Measurements from ENCODE around the gene PIGN. TPM values are rescaled to one million over a fixed set of nuclear protein-coding genes. Genes with fewer than 3 reads are reported as not detected.
"Not testable (repeated sequence)": the region's sequence is repeated elsewhere in the genome, so short reads cannot be mapped to it uniquely, and the experiment has no call there.

Gene PIGN
- total RNA-seq, 1 donor from 2014 or later: 24.8 TPM

DNA sequence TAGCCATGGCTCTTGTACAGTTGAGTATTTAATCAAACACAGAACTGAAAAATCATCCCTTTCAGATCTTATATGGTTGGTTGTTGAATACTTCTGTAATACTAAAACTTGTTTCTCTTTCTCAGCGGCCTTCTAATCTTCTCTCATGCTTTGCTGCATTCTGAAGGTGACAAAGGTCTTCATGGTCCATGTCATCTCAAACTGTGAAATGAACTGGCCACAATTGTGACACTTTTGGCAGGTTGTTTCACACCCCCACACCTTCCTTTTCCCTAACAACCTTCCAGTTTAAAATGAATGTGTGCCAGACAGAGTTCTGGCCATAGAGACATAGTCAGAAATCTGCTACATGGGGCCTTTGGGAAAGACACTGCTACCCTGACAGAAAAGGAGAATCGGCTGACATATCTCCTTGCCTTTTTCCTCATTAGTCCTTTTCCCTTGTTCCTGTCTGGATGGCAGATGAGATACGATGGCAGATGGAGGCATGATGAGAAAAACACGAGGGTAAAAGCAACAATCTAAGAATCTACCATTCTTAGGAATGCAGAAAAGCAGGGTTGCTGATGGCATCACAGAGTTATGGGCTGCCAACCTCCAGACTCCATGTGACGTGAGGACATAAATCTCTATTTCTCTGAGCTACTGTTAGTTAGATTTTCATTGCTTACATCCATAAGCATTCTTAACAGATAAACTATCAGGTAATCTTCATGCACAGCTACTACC, 106.5 kb downstream of the PIGN start:
- no peak for DNase-seq (ENCODE audit: low spot score)
- intact Hi-C loops (cut with DNase I): no loop called here

DNA sequence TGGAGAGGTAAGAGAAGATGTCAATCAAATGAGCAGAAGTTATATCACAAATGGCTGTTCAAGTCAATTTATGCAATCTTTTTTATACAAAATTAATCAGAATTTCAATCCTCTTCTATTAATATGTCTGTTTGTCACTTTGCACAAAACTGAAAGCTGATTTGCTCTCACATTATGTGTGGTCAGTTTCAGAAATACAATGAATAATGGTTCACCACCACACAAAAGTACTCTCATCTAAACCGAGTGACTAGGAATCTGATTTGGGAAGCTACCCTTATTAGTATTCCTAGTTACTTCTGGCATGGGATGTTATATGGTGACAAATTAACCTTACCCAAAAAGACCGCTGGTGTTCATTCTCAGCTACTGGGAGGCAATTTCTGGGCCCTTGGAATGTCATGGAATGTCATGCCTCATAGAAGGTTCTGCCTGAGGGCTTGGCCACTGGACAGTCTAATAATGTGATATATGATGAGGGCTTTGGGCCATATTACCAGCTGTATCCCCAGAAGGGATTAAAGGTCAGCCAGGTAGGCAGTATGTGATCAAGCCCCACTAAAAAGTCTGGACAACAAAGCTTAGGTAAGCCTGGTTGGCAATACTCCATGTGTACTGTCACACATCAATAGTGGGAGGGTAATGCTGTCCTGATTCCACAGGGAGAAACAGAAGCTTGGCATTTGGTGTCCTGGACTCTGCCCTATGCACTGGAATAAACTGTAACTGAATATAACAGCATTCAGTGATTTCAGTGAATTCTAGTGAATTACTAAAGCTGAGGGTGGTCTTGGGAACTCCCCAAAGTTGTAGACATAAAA, 113.2 kb downstream of the PIGN start:
- DNase-seq (ENCODE audit: low spot score): no peak
- intact Hi-C loops (cut with DNase I): no loop called here

DNA sequence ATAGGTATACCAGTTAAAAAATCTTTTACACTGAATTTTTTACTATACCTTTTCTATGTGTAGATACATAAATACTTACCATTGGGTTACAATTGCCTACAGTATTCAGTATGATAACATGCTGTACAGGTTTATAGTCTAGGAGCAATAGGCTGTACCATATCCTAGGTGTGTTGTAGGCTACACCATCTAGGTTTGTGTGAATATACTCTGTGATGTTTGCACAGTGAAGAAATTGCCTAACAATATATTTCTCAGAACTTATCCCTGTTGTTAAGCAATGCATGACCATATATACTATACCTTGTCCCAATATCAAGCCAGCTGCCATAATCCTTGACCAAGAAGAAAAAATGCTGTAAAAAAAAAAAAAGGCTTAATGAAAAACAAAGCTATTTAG, 114.5 kb downstream of the PIGN start:
- intact Hi-C loops (cut with DNase I): no loop called here
- DNase-seq (ENCODE audit: low spot score): no peak

DNA sequence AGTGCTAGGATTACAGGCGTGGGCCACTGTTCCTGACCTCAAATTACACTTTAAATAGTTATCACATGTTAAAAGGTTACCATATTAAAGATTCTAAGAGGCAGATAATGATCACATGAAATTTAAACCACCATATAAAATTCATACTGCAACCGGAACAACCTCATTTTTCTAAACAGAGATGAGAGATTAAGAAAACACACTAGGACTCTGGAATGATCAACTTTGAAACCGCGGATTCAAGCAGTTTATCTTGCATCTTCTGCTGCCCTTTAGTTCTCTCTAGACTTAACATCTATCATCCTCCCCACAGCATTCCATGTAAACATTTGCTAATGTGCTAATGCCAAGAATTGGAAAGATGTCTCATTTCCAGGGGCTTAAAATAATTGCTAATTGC, 115.8 kb downstream of the PIGN start:
- DNase-seq (ENCODE audit: low spot score): no peak
- intact Hi-C loops (cut with DNase I): no loop called here

DNA sequence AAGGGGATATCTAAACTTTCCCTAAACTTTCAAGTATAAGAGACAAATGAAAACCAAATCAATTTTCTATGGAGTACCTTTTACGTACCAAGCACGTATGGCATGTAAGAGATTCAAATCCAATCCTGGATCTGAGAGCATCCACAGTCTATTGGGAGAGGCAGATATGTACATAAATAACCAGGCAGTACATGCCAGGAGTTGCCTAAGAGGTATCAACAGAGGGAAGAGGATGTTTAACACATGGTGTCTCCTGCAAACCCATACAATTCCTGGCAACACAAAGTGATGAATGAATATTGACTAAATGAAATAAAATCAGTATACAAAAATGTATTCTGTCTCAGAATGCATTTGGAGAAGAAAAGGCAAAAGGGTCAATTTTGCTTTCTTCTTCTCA, 116.6 kb downstream of the PIGN start:
- intact Hi-C loops (cut with DNase I): no loop called here
- no peak for DNase-seq (ENCODE audit: low spot score)

DNA sequence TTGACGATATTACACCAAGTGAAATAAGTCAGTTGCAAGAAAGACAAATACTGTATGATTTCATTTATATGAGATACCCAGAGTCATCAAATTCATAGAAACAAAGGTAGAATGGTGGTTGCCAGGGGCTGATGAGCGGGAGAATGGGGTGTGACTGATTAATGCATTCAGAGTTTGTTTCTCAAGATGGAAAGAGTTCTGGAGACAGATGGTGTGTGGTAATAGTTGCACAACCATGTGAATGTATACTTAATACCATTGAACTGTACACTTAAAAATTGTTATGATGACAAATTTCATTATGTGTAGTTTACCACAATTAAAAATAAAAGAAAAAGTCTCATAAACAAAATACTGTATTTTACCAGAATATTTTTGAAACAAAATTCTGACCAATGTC, 117.3 kb downstream of the PIGN start:
- intact Hi-C loops (cut with DNase I): no loop called here
- no peak for DNase-seq (ENCODE audit: low spot score)

DNA sequence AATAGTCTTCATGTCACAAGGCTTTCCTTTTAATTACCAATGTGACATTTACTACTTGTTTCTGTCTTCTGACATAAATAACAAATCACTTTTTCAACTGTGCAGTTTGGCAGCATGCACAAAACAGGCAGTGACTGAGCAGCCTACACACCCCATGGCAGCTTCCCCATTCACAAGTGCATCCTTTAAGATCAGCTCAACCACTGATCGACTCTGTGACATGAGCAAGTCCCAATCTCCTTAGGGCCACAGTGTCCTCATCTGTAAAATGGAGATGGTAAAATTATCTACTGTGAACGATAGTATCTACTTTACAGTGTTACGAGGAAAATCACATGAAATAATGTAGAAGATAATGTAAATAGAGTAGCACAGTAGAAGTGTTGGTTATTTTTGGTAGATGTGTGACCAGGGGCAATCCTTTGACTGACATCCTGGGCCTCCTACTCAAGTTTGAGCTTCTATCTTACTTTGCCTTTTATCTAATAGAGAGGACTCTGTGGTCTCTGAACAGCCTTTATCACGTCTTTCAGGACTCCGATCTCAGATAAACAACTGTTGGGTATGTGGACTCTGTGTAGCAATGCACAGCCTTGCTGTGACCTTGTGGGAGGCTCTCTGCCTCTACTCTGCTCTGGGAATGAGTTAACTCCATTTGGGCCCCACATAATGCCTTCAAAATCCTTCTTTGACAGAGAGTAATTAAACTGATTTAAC, 120.6 kb downstream of the PIGN start:
- intact Hi-C loops (cut with DNase I): no loop called here
- no peak for DNase-seq (ENCODE audit: low spot score)

DNA sequence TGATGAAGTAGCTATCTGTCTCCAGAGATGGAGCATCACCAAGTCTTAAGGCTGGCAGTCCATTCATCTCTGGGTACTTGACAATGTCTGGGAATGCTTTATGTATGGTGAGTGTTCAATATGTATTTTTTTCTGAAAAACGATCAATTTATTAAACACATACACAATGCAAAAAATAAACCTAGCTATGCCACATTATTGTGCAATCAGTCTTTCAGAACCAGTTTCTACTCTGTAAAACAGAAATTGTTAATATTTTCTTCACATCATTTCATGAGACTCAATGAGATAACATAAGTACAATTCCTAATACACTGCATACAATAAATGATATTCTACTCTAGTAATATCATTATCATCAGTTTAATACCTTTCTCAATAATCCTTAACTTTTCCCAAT, 122.5 kb downstream of the PIGN start:
- DNase-seq (ENCODE audit: low spot score): no peak
- intact Hi-C loops (cut with DNase I): no loop called here

DNA sequence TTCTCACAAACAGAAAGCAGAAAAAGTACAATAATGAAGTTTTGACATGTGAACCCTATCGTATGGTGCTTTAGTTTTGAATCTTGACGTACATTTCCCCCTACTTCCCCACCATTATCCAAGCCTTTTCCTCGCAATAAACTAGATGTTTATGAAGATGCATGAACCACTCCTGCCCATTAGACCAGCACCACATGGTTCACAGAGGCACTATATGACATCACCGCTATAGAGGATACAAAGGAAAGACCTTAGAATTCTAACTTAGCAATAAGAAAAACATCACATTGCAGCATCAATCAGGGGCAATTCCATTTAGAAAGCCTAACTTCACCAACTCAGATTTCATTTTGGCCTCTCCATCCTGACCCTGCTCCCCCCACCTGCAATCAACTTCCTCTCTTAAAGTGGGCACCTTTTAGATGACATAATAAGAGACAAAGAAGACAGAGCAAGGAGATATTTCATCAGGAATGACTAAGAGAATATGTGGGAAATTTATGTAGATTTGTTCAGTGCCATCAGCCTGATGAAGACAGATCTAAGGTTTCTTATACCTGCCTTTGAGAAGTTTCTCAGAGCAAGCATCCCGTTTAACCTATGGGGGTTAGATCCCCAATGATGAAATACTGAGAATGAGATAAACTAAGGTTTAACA, 124.9 kb downstream of the PIGN start:
- DNase-seq (ENCODE audit: low spot score): no peak

DNA sequence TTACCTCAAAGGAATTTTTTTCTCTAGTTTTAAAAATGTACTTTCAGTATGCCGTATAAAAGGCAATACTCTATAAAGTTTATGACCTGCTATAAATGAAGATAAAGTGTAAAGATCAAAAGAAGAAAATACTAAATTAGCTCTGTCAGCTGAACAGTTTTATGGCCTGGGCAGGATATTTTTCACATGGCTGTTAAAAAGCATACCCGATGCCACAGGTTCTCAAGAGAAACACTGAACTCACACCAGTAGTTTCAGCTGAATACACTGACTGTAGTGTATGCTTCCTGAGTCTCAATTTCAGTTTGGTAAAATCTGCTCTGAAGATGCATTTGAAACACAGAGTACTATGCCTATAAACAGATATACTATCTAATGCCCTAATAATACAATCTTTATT, 126.0 kb downstream of the PIGN start:
- intact Hi-C loops (cut with DNase I): no loop called here
- DNase-seq (ENCODE audit: low spot score): no peak

More for the DNA sequence above, 124.9 kb downstream of the PIGN start:
- intact Hi-C loops (cut with DNase I): no loop called here

DNA sequence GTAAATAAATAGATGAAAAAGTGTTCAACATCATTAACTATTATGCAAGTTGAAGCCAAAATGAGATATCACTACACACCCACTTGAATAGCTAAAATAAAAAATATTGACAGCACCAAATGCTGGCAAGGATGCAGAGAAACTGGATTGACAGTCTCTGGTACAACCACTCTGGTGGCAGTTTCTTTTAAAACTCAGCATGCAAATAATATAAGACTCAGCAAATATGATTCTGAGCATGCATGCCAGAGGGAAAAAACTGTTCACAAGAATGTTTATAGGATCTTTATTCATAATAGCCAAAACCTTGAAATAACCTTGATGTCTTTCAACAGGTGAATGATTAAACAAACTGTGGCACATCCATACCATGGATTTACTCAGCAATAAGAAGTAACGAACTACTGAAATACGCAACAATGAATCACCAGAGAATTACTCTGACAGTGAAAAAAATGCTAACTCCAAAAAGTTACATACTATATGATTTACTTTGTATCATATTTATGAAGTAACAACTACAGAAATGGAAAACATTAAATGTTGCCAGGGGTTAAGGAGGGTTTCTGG, 131.8 kb downstream of the PIGN start:
- intact Hi-C loops (cut with DNase I): no loop called here
- DNase-seq (ENCODE audit: low spot score): no peak

DNA sequence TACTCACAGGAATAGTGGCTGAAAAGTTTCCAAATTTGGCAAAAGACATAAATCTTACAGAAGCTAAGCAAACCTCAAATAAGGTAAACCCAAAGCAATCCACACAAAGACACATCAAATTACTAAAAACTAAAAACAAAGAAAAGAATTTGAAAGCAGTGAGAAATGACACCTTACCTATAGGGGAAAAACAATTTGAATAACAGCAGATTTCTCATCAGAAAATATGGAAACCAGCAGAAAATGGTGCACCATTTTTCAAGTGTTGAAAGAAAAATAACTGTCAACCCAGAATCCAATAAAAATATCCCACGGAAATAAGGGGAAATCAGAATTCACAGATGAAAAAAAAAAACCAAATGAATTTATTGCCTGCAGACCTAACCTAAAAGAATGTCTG, 138.6 kb downstream of the PIGN start:
- DNase-seq (ENCODE audit: low spot score): no peak
- intact Hi-C loops (cut with DNase I): no loop called here

DNA sequence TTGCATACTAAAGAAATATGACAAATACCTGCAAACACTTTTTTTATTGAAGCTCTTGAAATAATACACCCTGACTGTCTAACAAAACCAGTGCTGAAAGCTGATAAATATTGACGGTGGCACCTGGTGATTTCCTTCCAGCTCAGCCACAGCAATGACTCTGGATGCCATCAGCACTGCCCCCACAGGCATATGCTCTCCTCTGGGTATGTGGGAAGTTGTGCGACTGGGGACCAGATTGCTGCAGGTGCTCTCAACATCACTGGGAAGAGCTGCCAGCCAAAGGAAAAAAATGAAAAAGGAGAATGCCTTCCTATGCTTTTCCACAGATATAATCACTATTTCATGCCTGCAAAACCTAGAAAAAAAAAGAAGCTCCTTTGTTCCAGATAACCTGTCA, 141.5 kb downstream of the PIGN start:
- no peak for DNase-seq (ENCODE audit: low spot score)
- intact Hi-C loops (cut with DNase I): no loop called here

DNA sequence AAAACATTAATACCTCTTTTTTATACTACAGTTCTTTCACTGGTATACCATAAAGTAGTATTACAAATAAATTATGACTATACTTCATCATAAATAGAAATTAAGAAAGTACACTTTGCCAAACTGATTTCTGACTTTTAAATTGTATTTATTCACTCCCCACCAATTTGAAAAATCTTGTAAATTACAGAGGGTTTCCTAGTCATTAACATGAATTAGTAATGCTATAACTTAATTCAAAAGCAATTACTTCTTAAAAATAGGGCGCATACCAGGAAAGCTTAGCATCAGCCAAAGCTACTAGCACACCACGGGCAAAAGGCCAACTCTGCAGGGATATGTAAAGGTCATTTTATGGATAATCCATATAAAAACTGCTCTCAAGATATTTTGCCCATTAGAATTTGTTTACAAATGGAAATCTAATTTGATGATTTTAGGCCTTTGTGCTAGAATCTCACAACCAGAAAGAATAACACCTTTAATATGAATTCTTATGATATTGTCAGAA, 142.3 kb downstream of the PIGN start:
- no peak for DNase-seq (ENCODE audit: low spot score)
- intact Hi-C loops (cut with DNase I): no loop called here

DNA sequence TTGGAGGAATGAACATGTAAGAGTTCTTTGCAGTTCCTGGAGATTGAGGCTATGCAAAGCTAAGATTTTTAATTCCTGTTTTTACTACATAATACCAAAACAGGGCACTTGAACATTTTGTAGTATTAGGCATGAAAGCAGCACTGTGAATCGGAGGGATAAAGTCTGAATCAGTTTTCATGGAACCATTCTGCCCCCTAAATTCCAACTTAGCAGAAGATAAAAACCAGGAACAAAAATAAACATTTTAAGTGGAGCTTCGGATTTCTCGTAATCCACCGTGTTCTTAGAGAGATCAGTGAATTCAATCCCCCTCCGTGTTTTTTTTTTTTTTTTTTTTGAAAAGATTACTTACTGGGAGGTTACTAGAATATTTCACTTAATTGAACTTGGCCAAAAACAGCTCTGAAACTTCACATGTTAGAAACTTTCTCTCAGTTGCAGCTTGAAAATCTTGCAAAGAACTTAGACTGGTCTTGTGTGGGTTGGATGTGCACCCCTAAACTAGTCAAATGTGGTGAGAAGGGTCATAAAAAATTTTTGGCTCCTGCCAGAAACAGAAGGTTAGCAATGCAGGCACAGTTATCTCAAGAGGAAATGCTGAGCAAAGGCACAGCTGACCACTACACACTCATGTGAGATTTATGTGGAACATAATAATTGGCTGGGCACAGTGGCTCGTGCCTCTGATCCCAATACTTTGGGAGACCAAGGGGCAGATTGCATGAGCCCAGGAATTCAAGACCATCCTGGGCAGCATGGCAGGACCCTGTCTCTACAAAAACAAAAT, 148.7 kb downstream of the PIGN start:
- no peak for DNase-seq (ENCODE audit: low spot score)
- intact Hi-C loops (cut with DNase I): no loop called here

DNA sequence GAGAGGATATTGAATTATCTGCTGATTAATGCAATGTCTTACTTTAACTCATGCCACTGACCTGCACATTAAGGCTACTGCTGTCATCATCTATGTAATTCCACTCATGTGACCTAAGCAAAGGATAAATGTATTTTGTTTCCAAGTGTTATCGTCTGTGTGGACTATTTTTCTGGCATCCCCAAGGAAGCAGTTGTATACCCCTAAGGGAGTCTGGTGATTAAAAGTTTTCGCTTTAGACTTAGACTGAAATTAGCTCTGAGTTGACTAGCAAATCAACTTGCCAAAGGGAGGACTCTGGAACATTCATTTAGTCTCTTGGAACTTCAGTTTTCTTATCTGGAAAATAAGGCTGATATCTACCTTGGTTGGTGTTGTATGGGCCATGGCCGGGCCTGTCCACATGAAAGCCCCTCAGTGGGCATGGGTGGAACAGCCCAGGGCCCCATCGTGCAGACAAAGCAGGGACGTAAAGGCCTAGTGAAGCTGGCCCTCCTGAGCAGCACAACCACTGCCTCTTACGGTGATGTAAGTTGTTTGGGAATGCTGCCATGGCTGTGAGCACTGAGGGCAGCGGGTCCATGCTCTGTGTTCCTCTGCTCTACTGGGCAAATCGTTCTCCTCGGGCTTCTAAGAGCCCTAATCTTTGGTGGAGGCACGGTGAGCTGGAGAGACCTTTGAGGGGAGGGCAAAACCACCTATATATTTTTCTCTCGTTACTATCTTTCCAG, 149.7 kb downstream of the PIGN start:
- no peak for DNase-seq (ENCODE audit: low spot score)
- intact Hi-C loops (cut with DNase I): no loop called here

DNA sequence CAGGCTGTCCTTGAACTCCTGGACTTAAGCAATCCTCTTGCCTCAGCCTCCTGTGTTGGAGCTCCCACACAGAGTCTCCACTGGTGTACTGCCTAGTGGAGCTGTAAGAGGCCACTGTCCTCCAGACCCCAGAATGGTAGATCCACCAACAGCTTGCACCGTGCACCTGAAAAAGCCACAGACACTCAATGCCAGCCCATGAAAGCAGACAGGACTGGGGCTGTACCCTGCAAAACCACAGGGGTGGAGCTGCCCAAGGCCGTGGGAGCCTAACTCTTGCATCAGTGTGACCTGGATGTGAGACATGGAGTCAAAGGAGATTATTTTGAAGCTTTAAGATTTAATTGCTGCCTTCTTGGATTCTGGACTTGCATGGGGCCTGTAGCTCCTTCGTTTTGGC, 152.6 kb downstream of the PIGN start:
- DNase-seq (ENCODE audit: low spot score); intact Hi-C loops (cut with DNase I): not testable (repeated sequence)

DNA sequence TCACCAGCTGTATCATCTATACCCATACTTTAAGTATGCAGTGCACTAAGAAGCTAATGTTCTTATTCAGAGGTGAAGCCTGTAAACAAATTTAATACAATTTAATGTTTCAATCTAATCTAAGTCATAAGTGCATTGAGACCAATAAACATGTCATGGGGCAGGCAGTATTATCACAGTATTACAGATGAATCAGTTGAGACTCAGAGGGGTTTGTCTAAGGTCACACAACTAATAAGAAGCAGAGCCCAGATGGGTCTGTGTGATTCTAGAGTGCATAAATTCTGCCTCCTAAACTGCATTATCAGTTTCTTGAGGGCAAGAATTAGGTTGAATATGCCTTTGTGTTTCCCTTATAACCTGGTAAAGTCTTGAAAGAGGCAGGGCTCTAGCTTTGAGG, 153.1 kb downstream of the PIGN start:
- DNase-seq (ENCODE audit: low spot score): no peak
- intact Hi-C loops (cut with DNase I): no loop called here
